NCI-H1436 (cell line): ENCODE results near the gene HBZ.
"Not testable (repeated sequence)": the region's sequence is repeated elsewhere in the genome, so short reads cannot be mapped to it uniquely, and the experiment has no call there.

Source experiments
- DNase-seq: peaks from one replicate; lab custom pipeline; 2025; lab: John Stamatoyannopoulos, UW

HBZ gene

DNA sequence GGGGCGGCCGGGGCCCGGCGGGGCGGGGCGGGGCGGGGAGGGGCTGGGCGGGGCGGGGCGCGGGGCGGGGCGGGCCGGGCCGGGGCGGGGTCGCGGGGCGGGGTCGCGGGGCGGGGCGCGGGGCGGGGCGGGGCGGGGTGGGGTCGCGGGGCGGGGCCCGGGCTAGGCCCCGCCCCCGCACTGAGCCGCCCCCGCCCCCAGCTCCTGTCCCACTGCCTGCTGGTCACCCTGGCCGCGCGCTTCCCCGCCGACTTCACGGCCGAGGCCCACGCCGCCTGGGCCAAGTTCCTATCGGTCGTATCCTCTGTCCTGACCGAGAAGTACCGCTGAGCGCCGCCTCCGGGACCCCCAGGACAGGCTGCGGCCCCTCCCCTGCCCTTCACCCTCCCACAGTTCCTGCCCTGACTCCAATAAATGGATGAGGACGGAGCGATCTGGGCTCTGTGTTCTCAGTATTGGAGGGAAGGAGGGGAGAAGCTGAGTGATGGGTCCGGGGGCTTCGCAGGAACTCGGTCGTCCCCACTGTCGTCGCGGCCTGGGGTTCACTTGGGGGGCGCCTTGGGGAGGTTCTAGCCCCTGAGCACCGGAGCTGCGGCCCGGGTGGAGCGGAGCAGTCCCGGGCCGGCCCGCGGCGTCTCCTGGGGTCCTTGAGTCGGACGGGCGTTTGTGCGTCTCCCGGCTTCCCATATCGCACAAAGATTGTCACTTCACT lies 12.5 kb downstream of the HBZ start:
- no peak for DNase-seq

DNA sequence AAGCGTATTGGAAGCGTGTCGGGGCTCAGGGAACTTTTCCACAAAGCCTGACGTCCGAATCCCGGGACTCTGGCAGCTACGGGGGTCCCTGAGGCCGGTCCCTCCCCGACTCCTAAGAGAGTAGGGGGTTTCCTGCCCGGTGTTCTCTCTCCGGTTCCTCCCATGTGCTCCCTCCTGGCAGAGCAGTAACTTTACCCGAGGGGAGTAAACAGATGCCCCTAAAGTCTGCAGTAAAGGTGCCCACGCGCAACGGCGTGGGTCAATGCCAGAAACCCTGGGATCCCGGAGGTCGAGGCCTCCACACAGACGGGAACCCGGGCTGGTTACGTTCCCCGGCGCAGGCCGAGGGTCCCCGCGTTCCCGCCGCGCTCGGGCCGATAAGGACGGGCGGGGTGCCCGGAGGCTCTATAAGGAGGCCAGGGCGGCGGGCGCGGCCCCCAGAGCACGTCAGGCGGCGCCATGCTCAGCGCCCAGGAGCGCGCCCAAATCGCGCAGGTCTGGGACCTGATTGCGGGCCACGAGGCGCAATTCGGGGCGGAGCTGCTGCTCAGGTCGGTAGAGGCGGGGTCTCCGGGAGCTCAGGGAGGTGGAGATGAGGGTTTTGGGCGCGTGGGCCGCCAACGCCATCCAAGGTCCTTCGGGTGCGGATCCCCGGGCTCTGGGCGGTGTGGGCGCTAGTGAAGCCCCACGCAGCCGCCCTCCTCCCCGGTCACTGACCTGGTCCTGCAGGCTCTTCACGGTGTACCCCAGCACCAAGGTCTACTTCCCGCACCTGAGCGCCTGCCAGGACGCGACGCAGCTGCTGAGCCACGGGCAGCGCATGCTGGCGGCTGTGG lies 13.3 kb downstream of the HBZ start, which contains the start of gene HBM:
Gene HBM (plus strand): TSS at position 440 of the 836 bp plus-strand sequence. CDS start 20 bp downstream, at position 460.
- no peak for DNase-seq

DNA sequence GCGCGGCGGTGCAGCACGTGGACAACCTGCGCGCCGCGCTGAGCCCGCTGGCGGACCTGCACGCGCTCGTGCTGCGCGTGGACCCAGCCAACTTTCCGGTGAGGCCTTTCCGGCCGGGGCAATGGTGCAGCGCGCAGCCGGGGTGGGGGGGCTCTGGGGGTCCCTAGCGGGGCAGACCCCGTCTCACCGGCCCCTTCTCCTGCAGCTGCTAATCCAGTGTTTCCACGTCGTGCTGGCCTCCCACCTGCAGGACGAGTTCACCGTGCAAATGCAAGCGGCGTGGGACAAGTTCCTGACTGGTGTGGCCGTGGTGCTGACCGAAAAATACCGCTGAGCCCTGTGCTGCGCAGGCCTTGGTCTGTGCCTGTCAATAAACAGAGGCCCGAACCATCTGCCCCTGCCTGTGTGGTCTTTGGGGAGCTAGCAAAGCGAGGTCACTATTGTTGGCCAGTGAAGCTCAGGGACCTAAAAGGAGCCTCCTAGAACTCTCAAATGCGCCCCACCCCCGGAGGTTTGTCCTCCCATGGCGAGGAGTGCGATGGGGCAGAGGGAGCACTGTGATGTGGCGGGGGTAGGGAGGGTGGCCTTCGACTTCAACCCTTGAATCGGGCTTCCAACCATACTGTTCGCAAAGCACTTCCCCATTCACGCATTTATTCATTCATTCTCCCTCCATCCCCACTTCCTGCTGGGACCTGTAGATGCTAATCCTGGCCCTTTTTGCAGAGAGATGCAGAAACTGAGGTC lies 14.1 kb downstream of the HBZ start:
- no peak for DNase-seq

DNA sequence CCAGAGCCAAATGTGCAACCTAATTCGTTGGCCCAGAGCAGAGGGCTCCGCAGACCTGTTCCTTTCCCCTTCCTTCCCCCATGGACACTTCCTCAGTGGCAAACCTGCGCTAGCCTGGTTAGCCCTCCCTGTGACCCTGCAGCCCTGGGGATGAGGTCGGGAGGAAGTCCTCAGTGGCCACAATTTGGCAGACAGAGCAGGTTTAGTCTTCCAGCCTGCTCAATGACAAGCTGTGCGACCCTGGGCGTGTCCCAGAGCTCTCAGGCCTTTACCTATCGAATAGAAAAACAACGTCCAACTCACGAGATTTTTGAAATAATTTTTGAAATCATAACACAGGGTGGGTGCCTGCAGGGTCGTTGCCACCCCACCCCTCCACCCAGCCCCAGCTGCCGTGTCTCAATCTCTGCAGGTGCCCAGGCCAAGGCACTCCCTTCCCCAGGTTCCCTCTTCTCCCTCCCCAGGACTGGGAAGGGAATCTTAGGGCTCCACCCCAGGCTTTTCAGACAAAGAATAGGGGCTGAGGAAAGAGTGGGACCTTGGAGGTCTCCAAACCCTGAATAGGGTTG lies 14.8 kb downstream of the HBZ start:
- DNase-seq = no peak

DNA sequence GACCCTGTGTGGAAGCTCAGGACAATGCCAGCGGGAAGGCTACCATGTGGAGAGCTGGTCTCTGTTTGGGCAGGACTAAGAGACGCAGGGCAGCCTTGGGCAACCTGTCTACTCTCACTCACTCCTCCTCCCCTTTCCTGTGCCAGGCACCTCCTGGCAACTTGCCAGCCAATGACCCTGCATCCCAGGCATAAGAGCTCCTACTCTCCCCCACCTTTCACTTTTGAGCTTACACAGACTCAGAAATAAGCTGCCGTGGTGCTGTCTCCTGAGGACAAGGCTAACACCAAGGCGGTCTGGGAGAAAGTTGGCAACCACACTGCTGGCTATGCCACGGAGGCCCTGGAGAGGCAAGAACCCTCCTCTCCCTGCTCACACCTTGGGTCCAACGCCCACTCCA lies 16.0 kb downstream of the HBZ start:
- DNase-seq = no peak

DNA sequence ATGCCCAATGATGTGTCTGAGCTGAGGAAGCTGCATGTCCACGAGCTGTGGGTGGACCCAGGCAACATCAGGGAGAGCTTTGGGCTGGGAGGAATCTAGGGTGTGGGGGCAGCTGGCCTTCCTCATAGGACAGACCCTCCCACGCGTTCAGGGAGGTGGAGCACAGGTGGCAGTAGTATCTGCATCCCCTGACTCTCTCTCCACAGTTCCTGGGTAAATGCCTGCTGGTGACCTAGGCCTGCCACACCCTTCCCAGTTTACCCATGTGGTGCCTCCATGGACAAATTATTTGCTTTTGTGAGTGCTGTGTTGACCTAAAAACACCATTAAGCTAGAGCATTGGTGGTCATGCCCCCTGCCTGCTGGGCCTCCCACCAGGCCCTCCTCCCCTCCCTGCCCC lies 16.6 kb downstream of the HBZ start:
- no peak for DNase-seq

DNA sequence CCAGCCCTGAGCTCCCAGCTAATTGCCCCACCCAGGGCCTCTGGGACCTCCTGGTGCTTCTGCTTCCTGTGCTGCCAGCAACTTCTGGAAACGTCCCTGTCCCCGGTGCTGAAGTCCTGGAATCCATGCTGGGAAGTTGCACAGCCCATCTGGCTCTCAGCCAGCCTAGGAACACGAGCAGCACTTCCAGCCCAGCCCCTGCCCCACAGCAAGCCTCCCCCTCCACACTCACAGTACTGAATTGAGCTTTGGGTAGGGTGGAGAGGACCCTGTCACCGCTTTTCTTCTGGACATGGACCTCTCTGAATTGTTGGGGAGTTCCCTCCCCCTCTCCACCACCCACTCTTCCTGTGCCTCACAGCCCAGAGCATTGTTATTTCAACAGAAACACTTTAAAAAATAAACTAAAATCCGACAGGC lies 17.7 kb downstream of the HBZ start:
- not testable (repeated sequence) for DNase-seq

DNA sequence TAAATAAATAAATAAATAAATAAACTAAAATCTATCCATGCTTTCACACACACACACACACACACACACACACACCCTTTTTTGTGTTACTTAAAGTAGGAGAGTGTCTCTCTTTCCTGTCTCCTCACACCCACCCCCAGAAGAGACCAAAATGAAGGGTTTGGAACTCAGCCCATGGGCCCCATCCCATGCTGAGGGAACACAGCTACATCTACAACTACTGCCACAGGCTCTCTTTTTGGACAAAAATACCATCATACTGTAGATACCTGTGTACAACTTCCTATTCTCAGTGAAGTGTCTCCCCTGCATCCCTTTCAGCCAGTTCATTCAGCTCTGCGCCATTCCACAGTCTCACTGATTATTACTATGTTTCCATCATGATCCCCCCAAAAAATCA lies 18.3 kb downstream of the HBZ start:
- no peak for DNase-seq

DNA sequence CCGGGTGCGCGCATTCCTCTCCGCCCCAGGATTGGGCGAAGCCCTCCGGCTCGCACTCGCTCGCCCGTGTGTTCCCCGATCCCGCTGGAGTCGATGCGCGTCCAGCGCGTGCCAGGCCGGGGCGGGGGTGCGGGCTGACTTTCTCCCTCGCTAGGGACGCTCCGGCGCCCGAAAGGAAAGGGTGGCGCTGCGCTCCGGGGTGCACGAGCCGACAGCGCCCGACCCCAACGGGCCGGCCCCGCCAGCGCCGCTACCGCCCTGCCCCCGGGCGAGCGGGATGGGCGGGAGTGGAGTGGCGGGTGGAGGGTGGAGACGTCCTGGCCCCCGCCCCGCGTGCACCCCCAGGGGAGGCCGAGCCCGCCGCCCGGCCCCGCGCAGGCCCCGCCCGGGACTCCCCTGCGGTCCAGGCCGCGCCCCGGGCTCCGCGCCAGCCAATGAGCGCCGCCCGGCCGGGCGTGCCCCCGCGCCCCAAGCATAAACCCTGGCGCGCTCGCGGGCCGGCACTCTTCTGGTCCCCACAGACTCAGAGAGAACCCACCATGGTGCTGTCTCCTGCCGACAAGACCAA lies 20.0 kb downstream of the HBZ start, which contains the start of gene HBA2:
Gene HBA2 (plus strand): TSS at position 503 of the 568 bp plus-strand sequence. CDS start 37 bp downstream, at position 540.
- not testable (repeated sequence) for DNase-seq

DNA sequence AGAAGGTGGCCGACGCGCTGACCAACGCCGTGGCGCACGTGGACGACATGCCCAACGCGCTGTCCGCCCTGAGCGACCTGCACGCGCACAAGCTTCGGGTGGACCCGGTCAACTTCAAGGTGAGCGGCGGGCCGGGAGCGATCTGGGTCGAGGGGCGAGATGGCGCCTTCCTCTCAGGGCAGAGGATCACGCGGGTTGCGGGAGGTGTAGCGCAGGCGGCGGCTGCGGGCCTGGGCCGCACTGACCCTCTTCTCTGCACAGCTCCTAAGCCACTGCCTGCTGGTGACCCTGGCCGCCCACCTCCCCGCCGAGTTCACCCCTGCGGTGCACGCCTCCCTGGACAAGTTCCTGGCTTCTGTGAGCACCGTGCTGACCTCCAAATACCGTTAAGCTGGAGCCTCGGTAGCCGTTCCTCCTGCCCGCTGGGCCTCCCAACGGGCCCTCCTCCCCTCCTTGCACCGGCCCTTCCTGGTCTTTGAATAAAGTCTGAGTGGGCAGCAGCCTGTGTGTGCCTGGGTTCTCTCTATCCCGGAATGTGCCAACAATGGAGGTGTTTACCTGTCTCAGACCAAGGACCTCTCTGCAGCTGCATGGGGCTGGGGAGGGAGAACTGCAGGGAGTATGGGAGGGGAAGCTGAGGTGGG lies 20.9 kb downstream of the HBZ start:
- DNase-seq = not testable (repeated sequence)

DNA sequence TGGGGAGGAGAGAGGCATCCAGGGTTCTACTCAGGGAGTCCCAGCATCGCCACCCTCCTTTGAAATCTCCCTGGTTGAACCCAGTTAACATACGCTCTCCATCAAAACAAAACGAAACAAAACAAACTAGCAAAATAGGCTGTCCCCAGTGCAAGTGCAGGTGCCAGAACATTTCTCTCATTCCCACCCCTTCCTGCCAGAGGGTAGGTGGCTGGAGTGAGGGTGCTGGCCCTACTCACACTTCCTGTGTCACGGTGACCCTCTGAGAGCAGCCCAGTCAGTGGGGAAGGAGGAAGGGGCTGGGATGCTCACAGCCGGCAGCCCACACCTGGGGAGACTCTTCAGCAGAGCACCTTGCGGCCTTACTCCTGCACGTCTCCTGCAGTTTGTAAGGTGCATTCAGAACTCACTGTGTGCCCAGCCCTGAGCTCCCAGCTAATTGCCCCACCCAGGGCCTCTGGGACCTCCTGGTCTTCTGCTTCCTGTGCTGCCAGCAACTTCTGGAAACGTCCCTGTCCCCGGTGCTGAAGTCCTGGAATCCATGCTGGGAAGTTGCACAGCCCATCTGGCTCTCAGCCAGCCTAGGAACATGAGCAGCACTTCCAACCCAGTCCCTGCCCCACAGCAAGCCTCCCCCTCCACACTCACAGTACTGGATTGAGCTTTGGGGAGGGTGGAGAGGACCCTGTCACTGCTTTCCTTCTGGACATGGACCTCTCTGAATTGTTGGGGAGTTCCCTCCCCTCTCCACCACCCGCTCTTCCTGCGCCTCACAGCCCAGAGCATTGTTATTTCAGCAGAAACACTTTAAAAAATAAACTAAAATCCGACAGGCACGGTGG lies 21.7 kb downstream of the HBZ start:
- DNase-seq = not testable (repeated sequence)

DNA sequence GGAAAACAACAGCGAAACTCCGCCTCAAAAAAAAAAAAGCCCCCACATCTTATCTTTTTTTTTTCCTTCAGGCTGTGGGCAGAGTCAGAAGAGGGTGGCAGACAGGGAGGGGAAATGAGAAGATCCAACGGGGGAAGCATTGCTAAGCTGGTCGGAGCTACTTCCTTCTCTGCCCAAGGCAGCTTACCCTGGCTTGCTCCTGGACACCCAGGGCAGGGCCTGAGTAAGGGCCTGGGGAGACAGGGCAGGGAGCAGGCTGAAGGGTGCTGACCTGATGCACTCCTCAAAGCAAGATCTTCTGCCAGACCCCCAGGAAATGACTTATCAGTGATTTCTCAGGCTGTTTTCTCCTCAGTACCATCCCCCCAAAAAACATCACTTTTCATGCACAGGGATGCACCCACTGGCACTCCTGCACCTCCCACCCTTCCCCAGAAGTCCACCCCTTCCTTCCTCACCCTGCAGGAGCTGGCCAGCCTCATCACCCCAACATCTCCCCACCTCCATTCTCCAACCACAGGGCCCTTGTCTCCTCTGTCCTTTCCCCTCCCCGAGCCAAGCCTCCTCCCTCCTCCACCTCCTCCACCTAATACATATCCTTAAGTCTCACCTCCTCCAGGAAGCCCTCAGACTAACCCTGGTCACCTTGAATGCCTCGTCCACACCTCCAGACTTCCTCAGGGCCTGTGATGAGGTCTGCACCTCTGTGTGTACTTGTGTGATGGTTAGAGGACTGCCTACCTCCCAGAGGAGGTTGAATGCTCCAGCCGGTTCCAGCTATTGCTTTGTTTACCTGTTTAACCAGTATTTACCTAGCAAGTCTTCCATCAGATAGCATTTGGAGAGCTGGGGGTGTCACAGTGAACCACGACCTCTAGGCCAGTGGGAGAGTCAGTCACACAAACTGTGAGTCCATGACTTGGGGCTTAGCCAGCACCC lies 22.8 kb downstream of the HBZ start:
- DNase-seq = no peak

DNA sequence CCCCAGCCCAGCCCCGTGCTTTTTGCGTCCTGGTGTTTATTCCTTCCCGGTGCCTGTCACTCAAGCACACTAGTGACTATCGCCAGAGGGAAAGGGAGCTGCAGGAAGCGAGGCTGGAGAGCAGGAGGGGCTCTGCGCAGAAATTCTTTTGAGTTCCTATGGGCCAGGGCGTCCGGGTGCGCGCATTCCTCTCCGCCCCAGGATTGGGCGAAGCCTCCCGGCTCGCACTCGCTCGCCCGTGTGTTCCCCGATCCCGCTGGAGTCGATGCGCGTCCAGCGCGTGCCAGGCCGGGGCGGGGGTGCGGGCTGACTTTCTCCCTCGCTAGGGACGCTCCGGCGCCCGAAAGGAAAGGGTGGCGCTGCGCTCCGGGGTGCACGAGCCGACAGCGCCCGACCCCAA lies 23.6 kb downstream of the HBZ start:
- not testable (repeated sequence) for DNase-seq

DNA sequence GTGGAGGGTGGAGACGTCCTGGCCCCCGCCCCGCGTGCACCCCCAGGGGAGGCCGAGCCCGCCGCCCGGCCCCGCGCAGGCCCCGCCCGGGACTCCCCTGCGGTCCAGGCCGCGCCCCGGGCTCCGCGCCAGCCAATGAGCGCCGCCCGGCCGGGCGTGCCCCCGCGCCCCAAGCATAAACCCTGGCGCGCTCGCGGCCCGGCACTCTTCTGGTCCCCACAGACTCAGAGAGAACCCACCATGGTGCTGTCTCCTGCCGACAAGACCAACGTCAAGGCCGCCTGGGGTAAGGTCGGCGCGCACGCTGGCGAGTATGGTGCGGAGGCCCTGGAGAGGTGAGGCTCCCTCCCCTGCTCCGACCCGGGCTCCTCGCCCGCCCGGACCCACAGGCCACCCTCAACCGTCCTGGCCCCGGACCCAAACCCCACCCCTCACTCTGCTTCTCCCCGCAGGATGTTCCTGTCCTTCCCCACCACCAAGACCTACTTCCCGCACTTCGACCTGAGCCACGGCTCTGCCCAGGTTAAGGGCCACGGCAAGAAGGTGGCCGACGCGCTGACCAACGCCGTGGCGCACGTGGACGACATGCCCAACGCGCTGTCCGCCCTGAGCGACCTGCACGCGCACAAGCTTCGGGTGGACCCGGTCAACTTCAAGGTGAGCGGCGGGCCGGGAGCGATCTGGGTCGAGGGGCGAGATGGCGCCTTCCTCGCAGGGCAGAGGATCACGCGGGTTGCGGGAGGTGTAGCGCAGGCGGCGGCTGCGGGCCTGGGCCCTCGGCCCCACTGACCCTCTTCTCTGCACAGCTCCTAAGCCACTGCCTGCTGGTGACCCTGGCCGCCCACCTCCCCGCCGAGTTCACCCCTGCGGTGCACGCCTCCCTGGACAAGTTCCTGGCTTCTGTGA lies 24.3 kb downstream of the HBZ start, which contains the start of gene HBA1:
Gene HBA1 (plus strand): TSS at position 204 of the 906 bp plus-strand sequence. CDS start 37 bp downstream, at position 241.
- not testable (repeated sequence) for DNase-seq

DNA sequence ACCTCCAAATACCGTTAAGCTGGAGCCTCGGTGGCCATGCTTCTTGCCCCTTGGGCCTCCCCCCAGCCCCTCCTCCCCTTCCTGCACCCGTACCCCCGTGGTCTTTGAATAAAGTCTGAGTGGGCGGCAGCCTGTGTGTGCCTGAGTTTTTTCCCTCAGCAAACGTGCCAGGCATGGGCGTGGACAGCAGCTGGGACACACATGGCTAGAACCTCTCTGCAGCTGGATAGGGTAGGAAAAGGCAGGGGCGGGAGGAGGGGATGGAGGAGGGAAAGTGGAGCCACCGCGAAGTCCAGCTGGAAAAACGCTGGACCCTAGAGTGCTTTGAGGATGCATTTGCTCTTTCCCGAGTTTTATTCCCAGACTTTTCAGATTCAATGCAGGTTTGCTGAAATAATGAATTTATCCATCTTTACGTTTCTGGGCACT lies 25.0 kb downstream of the HBZ start:
- no peak for DNase-seq

DNA sequence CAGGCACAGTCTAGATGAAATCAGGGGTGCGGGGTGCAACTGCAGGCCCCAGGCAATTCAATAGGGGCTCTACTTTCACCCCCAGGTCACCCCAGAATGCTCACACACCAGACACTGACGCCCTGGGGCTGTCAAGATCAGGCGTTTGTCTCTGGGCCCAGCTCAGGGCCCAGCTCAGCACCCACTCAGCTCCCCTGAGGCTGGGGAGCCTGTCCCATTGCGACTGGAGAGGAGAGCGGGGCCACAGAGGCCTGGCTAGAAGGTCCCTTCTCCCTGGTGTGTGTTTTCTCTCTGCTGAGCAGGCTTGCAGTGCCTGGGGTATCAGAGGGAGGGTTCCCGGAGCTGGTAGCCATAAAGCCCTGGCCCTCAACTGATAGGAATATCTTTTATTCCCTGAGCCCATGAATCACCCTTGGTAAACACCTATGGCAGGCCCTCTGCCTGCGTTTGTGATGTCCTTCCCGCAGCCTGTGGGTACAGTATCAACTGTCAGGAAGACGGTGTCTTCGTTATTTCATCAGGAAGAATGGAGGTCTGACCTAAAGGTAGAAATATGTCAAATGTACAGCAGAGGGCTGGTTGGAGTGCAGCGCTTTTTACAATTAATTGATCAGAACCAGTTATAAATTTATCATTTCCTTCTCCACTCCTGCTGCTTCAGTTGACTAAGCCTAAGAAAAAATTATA lies 25.7 kb downstream of the HBZ start:
- DNase-seq = no peak

DNA sequence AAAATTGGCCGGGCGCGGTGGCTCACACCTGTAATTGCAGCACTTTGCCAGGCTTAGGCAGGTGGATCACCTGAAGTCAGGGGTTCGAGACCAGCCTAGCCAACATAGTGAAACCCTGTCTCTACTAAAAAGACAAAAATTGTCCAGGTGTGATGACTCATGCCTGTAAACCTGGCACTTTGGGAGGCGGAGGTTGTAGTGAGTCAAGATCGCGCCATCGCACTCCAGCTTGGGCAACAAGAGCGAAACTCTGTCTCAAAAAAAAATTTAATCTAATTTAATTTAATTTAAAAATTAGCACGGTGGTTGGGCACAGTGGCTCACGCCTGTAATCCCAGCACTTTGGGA lies 26.2 kb downstream of the HBZ start:
- no peak for DNase-seq
